Liver (tissue), 9 donors: ENCODE measurements around the gene CALML5. TPM values are rescaled to one million over a fixed set of nuclear protein-coding genes. Genes with fewer than 3 reads are reported as not detected.

ENCODE experiments used
- DNase-seq: peaks from one replicate; pipeline ENCODE4 v3.0.0-alpha.2; 2017; ENCODE audit warnings: low spot score
- H3K27ac ChIP-seq, 2 donors: one replicate each; pipeline ENCODE4 v1.7.0; 2013; ENCODE audit warnings: inconsistent platforms in 2 of 2, low read length in 2 of 2, control low read depth in 1 of 2, low read depth in 1 of 2, mild to moderate bottlenecking in 1 of 2
- H3K27me3 ChIP-seq, 4 donors: one replicate each; pipeline versions ENCODE4 v1.6.1 to v1.7.0; 2013; ENCODE audit warnings: low read length in 3 of 4, inconsistent platforms in 1 of 4, mild to moderate bottlenecking in 1 of 4, moderate library complexity in 1 of 4; ENCODE audit not compliant: control insufficient read depth in 4 of 4, insufficient read depth in 4 of 4
- H3K36me3 ChIP-seq, 4 donors: one replicate each; pipeline versions ENCODE4 v1.6.1 to v1.7.0; 2013; ENCODE audit warnings: low read length in 3 of 4, mild to moderate bottlenecking in 3 of 4, low read depth in 1 of 4, moderate library complexity in 1 of 4; ENCODE audit not compliant: control insufficient read depth in 4 of 4, insufficient read depth in 3 of 4
- H3K4me1 ChIP-seq, 4 donors: one replicate each; pipeline versions ENCODE4 v1.6.1 to v1.7.0; 2013; ENCODE audit warnings: low read length in 3 of 4, mild to moderate bottlenecking in 3 of 4, moderate library complexity in 1 of 4; ENCODE audit not compliant: control insufficient read depth in 4 of 4, insufficient read depth in 4 of 4
- H3K4me3 ChIP-seq, 3 donors: one replicate each; pipeline versions ENCODE4 v1.6.1 to v1.7.0; 2013; ENCODE audit warnings: low read length in 3 of 3, control low read depth in 1 of 3, low read depth in 1 of 3, mild to moderate bottlenecking in 1 of 3
- H3K9ac ChIP-seq, 2 donors: one replicate each; pipeline ENCODE4 v1.7.0; 2013; ENCODE audit warnings: low read length in 2 of 2, mild to moderate bottlenecking in 2 of 2, moderate library complexity in 2 of 2, control low read depth in 1 of 2, low read depth in 1 of 2
- H3K9me3 ChIP-seq, 4 donors: one replicate each; pipeline versions ENCODE4 v1.6.1 to v1.7.0; 2013; ENCODE audit warnings: low read length in 3 of 4; ENCODE audit not compliant: control insufficient read depth in 4 of 4
- ATF3 ChIP-seq: IDR thresholded peaks from 2 replicates; pipeline ENCODE4 v1.6.1; 2016; ENCODE audit warnings: antibody characterized with exemption
- EGR1 ChIP-seq, 2 donors: IDR thresholded peaks; 2 replicates each; pipeline ENCODE4 v1.6.1; 2016 to 2018; ENCODE audit warnings: antibody characterized with exemption in 2 of 2, low read depth in 2 of 2
- FOXA1 ChIP-seq: IDR thresholded peaks from 2 replicates; pipeline ENCODE4 v1.6.1; 2016; ENCODE audit warnings: antibody characterized with exemption
- FOXA2 ChIP-seq: IDR thresholded peaks from 2 replicates; pipeline ENCODE4 v1.6.1; 2016; ENCODE audit warnings: antibody characterized with exemption
- GABPA ChIP-seq, 2 donors: IDR thresholded peaks in 1 of 2; conservative IDR thresholded peaks in 1 of 2; 2 replicates each; pipeline ENCODE4 v1.6.1; 2016; ENCODE audit warnings: antibody characterized with exemption in 2 of 2, mild to moderate bottlenecking in 1 of 2, moderate library complexity in 1 of 2
- HNF4A ChIP-seq, 2 donors: conservative IDR thresholded peaks; 2 replicates each; pipeline ENCODE4 v1.6.1; 2016; ENCODE audit warnings: antibody characterized with exemption in 2 of 2, mild to moderate bottlenecking in 2 of 2
- HNF4G ChIP-seq: IDR thresholded peaks from 2 replicates; pipeline ENCODE4 v1.6.1; 2016; ENCODE audit warnings: antibody characterized with exemption
- JUND ChIP-seq, 2 donors: IDR thresholded peaks; 2 replicates each; pipeline ENCODE4 v1.6.1; 2016; ENCODE audit warnings: antibody characterized with exemption in 2 of 2
- MAX ChIP-seq: IDR thresholded peaks from 2 replicates; pipeline ENCODE4 v1.6.1; 2016; ENCODE audit warnings: antibody characterized with exemption
- NR2F2 ChIP-seq: IDR thresholded peaks from 2 replicates; pipeline ENCODE4 v1.6.1; 2016; ENCODE audit warnings: antibody characterized with exemption
- RAD21 ChIP-seq, 2 donors: IDR thresholded peaks; 2 replicates each; pipeline ENCODE4 v1.6.1; 2016; ENCODE audit warnings: antibody characterized with exemption in 2 of 2, mild to moderate bottlenecking in 2 of 2
- REST ChIP-seq: IDR thresholded peaks from 2 replicates; pipeline ENCODE4 v1.6.1; 2016; ENCODE audit warnings: antibody characterized with exemption, mild to moderate bottlenecking
- RXRA ChIP-seq, 2 donors: IDR thresholded peaks; 2 replicates each; pipeline ENCODE4 v1.6.1; 2017 to 2018; ENCODE audit warnings: antibody characterized with exemption in 2 of 2, mild to moderate bottlenecking in 1 of 2
- SP1 ChIP-seq: IDR thresholded peaks from 2 replicates; pipeline ENCODE4 v1.6.1; 2018; ENCODE audit warnings: antibody characterized with exemption, mild to moderate bottlenecking
- TAF1 ChIP-seq: conservative IDR thresholded peaks from 2 replicates; pipeline ENCODE4 v1.6.1; 2016; ENCODE audit warnings: antibody characterized with exemption, mild to moderate bottlenecking
- YY1 ChIP-seq: IDR thresholded peaks from 2 replicates; pipeline ENCODE4 v1.6.1; 2016; ENCODE audit warnings: antibody characterized with exemption, mild to moderate bottlenecking
- WGBS: extraction: QIAGEN DNeasy Blood & Tissue Kit; methylation state at CpG from one replicate; pipeline ENCODE4 v1.1.7; 2013; 5-methylcytosine and 5-hydroxymethylcytosine counted together
- polyA plus RNA-seq, 2 donors: library from polyadenylated mRNA; stranded (reverse) in 1 of 2; unstranded in 1 of 2; fragments of 200-250 nt in 1 of 2; fragments of >200 nt in 1 of 2; fragmentation: Nextera tagmentation in 1 of 2; extraction: Ambion mirVana in 1 of 2; gene quantifications; one replicate each; pipeline versions ENCODE4 v1.2.1 to v1.2.3, GENCODE V29; 2013 to 2015
- total RNA-seq, 2 donors: library from RNA; depleted of rRNA; stranded (reverse); fragments of >200 nt; gene quantifications; one replicate each; pipeline ENCODE4 v1.2.3, GENCODE V29; 2014
- TF ChIP-seq, protein P1 (sequence below): fragments of 150-350 bp; IDR thresholded peaks from 2 replicates; pipeline ENCODE4 v1.5.1; 2017; ENCODE audit warnings: improper control_type of control experiment, low read depth, low read length; ENCODE audit not compliant: missing input control
- TF ChIP-seq, protein P2 (sequence below): IDR thresholded peaks from 2 replicates; pipeline ENCODE4 v1.6.1; 2016; ENCODE audit warnings: antibody characterized with exemption
- donor health status: healthy.
- donor health status: healthy.
- donor health status: healthy.
- donor health status: healthy.
- donor health status: healthy.

The CALML5 gene
- total and polyA plus RNA-seq, 4 donors = not detected

- peaks cover 4 to 28% (median 21%) of the 10 kb centered on the region in 4 donors for H3K4me1 ChIP-seq
- no peak overlapping the region for H3K9ac ChIP-seq
- no peaks in the 10 kb centered on the region for H3K27me3 ChIP-seq
- 76% methylated on average over 8 of the region's 8 CpGs for WGBS
- no peak for DNase-seq
- TF ChIP-seq, protein P1, sequence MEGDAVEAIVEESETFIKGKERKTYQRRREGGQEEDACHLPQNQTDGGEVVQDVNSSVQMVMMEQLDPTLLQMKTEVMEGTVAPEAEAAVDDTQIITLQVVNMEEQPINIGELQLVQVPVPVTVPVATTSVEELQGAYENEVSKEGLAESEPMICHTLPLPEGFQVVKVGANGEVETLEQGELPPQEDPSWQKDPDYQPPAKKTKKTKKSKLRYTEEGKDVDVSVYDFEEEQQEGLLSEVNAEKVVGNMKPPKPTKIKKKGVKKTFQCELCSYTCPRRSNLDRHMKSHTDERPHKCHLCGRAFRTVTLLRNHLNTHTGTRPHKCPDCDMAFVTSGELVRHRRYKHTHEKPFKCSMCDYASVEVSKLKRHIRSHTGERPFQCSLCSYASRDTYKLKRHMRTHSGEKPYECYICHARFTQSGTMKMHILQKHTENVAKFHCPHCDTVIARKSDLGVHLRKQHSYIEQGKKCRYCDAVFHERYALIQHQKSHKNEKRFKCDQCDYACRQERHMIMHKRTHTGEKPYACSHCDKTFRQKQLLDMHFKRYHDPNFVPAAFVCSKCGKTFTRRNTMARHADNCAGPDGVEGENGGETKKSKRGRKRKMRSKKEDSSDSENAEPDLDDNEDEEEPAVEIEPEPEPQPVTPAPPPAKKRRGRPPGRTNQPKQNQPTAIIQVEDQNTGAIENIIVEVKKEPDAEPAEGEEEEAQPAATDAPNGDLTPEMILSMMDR = no peak
- TF ChIP-seq RAD21 (IDR thresholded peaks at IDR 0.05) = peak; percentile 11 to 12
- TF ChIP-seq JUND (IDR thresholded peaks at IDR 0.05) = no peak
- TF ChIP-seq HNF4A (conservative IDR thresholded peaks at IDR 0.05) = peak; percentile 77 to 80
- TF ChIP-seq YY1 = no peak
- TF ChIP-seq FOXA2 = no peak
- TF ChIP-seq GABPA (IDR thresholded peaks at IDR 0.05 in 1 of 2, conservative IDR thresholded peaks at IDR 0.05 in 1 of 2) = no peak
- no peak for TF ChIP-seq FOXA1
- no peak for TF ChIP-seq HNF4G
- no peak for TF ChIP-seq SP1
- TF ChIP-seq ATF3 = no peak
- TF ChIP-seq MAX = no peak
- TF ChIP-seq TAF1 = no peak
- TF ChIP-seq NR2F2 = no peak
- TF ChIP-seq EGR1 (IDR thresholded peaks at IDR 0.05; ENCODE audit: low read depth in 2 of 2) = no peak
- TF ChIP-seq RXRA (IDR thresholded peaks at IDR 0.05) = peak; percentile 56 to 71
- TF ChIP-seq REST = no peak
- TF ChIP-seq, protein P2, sequence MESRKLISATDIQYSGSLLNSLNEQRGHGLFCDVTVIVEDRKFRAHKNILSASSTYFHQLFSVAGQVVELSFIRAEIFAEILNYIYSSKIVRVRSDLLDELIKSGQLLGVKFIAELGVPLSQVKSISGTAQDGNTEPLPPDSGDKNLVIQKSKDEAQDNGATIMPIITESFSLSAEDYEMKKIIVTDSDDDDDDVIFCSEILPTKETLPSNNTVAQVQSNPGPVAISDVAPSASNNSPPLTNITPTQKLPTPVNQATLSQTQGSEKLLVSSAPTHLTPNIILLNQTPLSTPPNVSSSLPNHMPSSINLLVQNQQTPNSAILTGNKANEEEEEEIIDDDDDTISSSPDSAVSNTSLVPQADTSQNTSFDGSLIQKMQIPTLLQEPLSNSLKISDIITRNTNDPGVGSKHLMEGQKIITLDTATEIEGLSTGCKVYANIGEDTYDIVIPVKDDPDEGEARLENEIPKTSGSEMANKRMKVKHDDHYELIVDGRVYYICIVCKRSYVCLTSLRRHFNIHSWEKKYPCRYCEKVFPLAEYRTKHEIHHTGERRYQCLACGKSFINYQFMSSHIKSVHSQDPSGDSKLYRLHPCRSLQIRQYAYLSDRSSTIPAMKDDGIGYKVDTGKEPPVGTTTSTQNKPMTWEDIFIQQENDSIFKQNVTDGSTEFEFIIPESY = no peak
- no peaks in the 10 kb centered on the region for H3K9me3 ChIP-seq
- no peak overlapping the region for H3K4me3 ChIP-seq
- H3K36me3 ChIP-seq = no peaks in the 10 kb centered on the region
- no peak overlapping the region for H3K27ac ChIP-seq
These were observed 30.9 kb downstream of the CALML5 start for GRCh38 chr10:5468262-5469106.
